DND-41 (cell line): Measurements from ENCODE around the gene MAMDC2.

Experiments
- ATAC-seq: fragments of 200-7000 bp; cut with Tn5 transposase; 3 replicates; pipeline ENCODE4 v1.9.1; 2021; ENCODE audit warnings: low read depth; ENCODE audit not compliant: insufficient read depth
- DNase-seq: peaks from one replicate; pipeline ENCODE4 v3.0.0-alpha.2; 2020
- H2AFZ ChIP-seq: 2 replicates; pipeline ENCODE4 v1.6.0; 2012; ENCODE audit warnings: low read depth, low read length
- H3K27ac ChIP-seq: 2 replicates; pipeline ENCODE4 v1.5.1; 2012; ENCODE audit warnings: low read length, inconsistent platforms
- H3K27me3 ChIP-seq: fragments of 200-600 bp; sonication (generic); 2 replicates; pipeline ENCODE4 v1.6.0; 2012; ENCODE audit warnings: low read length, mild to moderate bottlenecking, inconsistent platforms; ENCODE audit not compliant: insufficient read depth, poor library complexity
- H3K36me3 ChIP-seq: 2 replicates; pipeline ENCODE4 v1.5.1; 2012; ENCODE audit warnings: low read length, inconsistent platforms; ENCODE audit not compliant: insufficient read depth
- H3K4me1 ChIP-seq: 2 replicates; pipeline ENCODE4 v1.5.1; 2012; ENCODE audit warnings: mild to moderate bottlenecking, low read length; ENCODE audit not compliant: insufficient read depth
- H3K4me2 ChIP-seq: 2 replicates; pipeline ENCODE4 v1.6.0; 2012; ENCODE audit warnings: mild to moderate bottlenecking, moderate library complexity, low read length, inconsistent platforms; ENCODE audit not compliant: insufficient read depth
- H3K4me3 ChIP-seq, 2 experiments: fragments of 200-600 bp in 1 of 2; shearing (Covaris generic) in 1 of 2; 2 replicates each; pipeline ENCODE4 v1.5.1; 2012 to 2016; ENCODE audit warnings: inconsistent platforms in 2 of 2, low read length in 2 of 2, mild to moderate bottlenecking in 2 of 2, low read depth in 1 of 2, moderate library complexity in 1 of 2
- H3K79me2 ChIP-seq: 2 replicates; pipeline ENCODE4 v1.6.0; 2012; ENCODE audit warnings: low read length, inconsistent platforms; ENCODE audit not compliant: insufficient read depth
- H3K9ac ChIP-seq: 2 replicates; pipeline ENCODE4 v1.6.0; 2012; ENCODE audit warnings: low read depth, mild to moderate bottlenecking, inconsistent platforms, low read length, moderate library complexity
- H3K9me3 ChIP-seq: 2 replicates; pipeline ENCODE4 v1.5.1; 2012; ENCODE audit warnings: low read length, moderate library complexity, mild to moderate bottlenecking, inconsistent platforms; ENCODE audit not compliant: insufficient read depth, severe bottlenecking
- H4K20me1 ChIP-seq: 2 replicates; pipeline ENCODE4 v1.6.0; 2012; ENCODE audit warnings: low read length; ENCODE audit not compliant: insufficient read depth
- EZH2 ChIP-seq: IDR thresholded peaks from 3 replicates; pipeline ENCODE4 v1.6.1; 2012; ENCODE audit warnings: borderline replicate concordance, low read depth, mild to moderate bottlenecking, moderate library complexity, low read length, inconsistent platforms; ENCODE audit not compliant: severe bottlenecking
- TF ChIP-seq, protein P1 (sequence below): IDR thresholded peaks from 2 replicates; pipeline ENCODE4 v1.5.1; 2012; ENCODE audit warnings: borderline replicate concordance, low read length, moderate library complexity, mild to moderate bottlenecking; ENCODE audit not compliant: poor library complexity, severe bottlenecking; ENCODE audit errors: extremely low read depth

Gene MAMDC2

DNA sequence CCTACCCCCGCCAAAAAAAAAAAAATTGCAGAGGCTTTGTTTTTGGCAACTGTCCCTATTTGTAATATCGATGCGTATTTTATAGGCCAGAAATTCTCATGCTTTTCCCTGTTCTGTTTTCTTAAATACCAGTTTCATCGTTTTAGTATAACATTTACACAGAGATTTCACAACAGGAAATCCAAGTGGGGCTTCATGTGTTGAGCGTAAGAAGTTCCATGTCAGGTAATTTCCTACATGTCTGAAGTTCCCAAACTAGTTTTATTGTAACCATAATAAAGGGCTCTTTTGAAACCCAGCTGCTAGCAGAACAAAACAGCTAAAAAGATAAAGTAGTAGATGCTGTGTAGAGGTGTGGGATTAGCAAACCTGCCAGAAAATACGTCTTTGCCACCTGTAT, 219.3 kb downstream of the MAMDC2 start:
- no peak for ATAC-seq
- Histone ChIP-seq H2AFZ (no peak overlapping the region), H3K27ac (no peak overlapping the region), H3K4me3 (no peak overlapping the region; a peak in 1 of 4 replicates), H3K4me2 (peak overlapping the region; percentile 78; the same call in 1 of the 2 replicates), H4K20me1 (peaks cover 53% of the 10 kb centered on the region), H3K79me2 (peaks cover 90% of the 10 kb centered on the region), H3K27me3 (no peaks in the 10 kb centered on the region), H3K9ac (no peak overlapping the region), H3K36me3 (peaks cover 73% of the 10 kb centered on the region), H3K9me3 (no peaks in the 10 kb centered on the region), H3K4me1 (peaks cover 44% of the 10 kb centered on the region)
- no peak for DNase-seq
- TF ChIP-seq, protein P1, sequence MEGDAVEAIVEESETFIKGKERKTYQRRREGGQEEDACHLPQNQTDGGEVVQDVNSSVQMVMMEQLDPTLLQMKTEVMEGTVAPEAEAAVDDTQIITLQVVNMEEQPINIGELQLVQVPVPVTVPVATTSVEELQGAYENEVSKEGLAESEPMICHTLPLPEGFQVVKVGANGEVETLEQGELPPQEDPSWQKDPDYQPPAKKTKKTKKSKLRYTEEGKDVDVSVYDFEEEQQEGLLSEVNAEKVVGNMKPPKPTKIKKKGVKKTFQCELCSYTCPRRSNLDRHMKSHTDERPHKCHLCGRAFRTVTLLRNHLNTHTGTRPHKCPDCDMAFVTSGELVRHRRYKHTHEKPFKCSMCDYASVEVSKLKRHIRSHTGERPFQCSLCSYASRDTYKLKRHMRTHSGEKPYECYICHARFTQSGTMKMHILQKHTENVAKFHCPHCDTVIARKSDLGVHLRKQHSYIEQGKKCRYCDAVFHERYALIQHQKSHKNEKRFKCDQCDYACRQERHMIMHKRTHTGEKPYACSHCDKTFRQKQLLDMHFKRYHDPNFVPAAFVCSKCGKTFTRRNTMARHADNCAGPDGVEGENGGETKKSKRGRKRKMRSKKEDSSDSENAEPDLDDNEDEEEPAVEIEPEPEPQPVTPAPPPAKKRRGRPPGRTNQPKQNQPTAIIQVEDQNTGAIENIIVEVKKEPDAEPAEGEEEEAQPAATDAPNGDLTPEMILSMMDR, result no peak
- TF ChIP-seq EZH2, result no peak

DNA sequence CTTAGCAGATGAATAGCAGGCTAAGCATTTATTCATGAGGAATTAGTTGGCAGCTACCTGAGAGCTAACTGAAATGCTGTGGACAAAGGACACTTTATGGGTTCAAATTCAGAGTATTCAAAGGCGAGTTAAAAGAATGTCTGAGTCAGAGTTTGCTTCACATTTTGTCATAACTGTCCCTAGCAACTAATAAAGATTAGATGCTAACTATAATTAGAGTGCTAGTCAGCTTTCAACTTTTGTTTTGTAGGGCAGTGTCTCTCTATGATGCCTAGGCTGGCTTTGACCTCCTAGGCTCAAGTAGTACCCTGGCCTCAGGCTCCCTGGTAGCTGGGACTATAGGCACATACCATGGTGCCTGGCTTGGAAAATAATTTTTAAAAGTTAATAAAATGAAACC, 219.8 kb downstream of the MAMDC2 start:
- Histone ChIP-seq H4K20me1 (peaks cover 53% of the 10 kb centered on the region), H3K27me3 (no peaks in the 10 kb centered on the region), H3K27ac (no peak overlapping the region), H3K9ac (no peak overlapping the region), H3K36me3 (peaks cover 73% of the 10 kb centered on the region), H3K4me2 (peak overlapping the region; percentile 78; the same call in 1 of the 2 replicates), H3K4me1 (peaks cover 39% of the 10 kb centered on the region), H3K4me3 (no peak overlapping the region; a peak in 1 of 4 replicates), H3K9me3 (no peaks in the 10 kb centered on the region), H3K79me2 (peaks cover 86% of the 10 kb centered on the region), H2AFZ (no peak overlapping the region)
- no peak for TF ChIP-seq EZH2
- TF ChIP-seq, protein P1, result no peak
- DNase-seq (no peak), ATAC-seq (no peak)
